H9 (cell line): ENCODE results near the gene ZNF106. TPM values are rescaled to one million over a fixed set of nuclear protein-coding genes. Genes with fewer than 3 reads are reported as not detected.

Experiments used
- DNase-seq: peaks from one replicate; pipeline ENCODE4 v3.0.0-alpha.2; 2017
- H2AFZ ChIP-seq: one replicate; pipeline ENCODE4 v1.6.1; 2013; ENCODE audit warnings: mild to moderate bottlenecking, low read length, control low read depth, moderate library complexity
- H2AK5ac ChIP-seq: 2 replicates; pipeline ENCODE4 v1.6.1; 2013; ENCODE audit warnings: low read length, control low read depth, mixed read lengths; ENCODE audit not compliant: insufficient read length
- H2BK120ac ChIP-seq: one replicate; pipeline ENCODE4 v1.6.1; 2013; ENCODE audit warnings: low read depth, mild to moderate bottlenecking, low read length, control low read depth, inconsistent platforms; ENCODE audit not compliant: poor library complexity, severe bottlenecking
- H2BK12ac ChIP-seq: 2 replicates; pipeline ENCODE4 v1.6.1; 2013; ENCODE audit warnings: low read length, control low read depth, mixed read lengths, low read depth; ENCODE audit not compliant: insufficient read length
- H2BK15ac ChIP-seq: 2 replicates; pipeline ENCODE4 v1.6.1; 2013; ENCODE audit warnings: low read depth, low read length, control low read depth
- H2BK20ac ChIP-seq: one replicate; pipeline ENCODE4 v1.6.1; 2013; ENCODE audit warnings: low read depth, mild to moderate bottlenecking, low read length, control low read depth, inconsistent platforms; ENCODE audit not compliant: poor library complexity, severe bottlenecking
- H2BK5ac ChIP-seq: 2 replicates; pipeline ENCODE4 v1.6.1; 2013; ENCODE audit warnings: low read length, control low read depth, mixed read lengths; ENCODE audit not compliant: insufficient read length
- H3K14ac ChIP-seq: 2 replicates; pipeline ENCODE4 v1.6.1; 2013; ENCODE audit warnings: low read length, control low read depth; ENCODE audit not compliant: insufficient read depth
- H3K18ac ChIP-seq: 2 replicates; pipeline ENCODE4 v1.6.1; 2013; ENCODE audit warnings: low read depth, mild to moderate bottlenecking, mixed read lengths, low read length, control low read depth; ENCODE audit not compliant: insufficient read length
- H3K23ac ChIP-seq: 2 replicates; pipeline ENCODE4 v1.6.1; 2013; ENCODE audit warnings: low read length, control low read depth, mixed read lengths, low read depth; ENCODE audit not compliant: insufficient read length
- H3K23me2 ChIP-seq: 2 replicates; pipeline ENCODE4 v1.6.1; 2013; ENCODE audit warnings: low read depth, mild to moderate bottlenecking, mixed read lengths, low read length, control low read depth; ENCODE audit not compliant: insufficient read length, poor library complexity, severe bottlenecking
- H3K27ac ChIP-seq: 2 replicates; pipeline ENCODE4 v1.5.1; 2013; ENCODE audit warnings: low read length, control low read depth, mixed read lengths, low read depth; ENCODE audit not compliant: insufficient read length
- H3K27me3 ChIP-seq: 2 replicates; pipeline ENCODE4 v1.6.1; 2013; ENCODE audit warnings: low read length, control low read depth, inconsistent platforms; ENCODE audit not compliant: insufficient read depth
- H3K4ac ChIP-seq: 2 replicates; pipeline ENCODE4 v1.6.1; 2013; ENCODE audit warnings: low read depth, mild to moderate bottlenecking, control low read depth, inconsistent platforms, low read length, moderate library complexity
- H3K4me1 ChIP-seq: 2 replicates; pipeline ENCODE4 v1.6.1; 2013; ENCODE audit warnings: low read length, control low read depth, inconsistent platforms; ENCODE audit not compliant: insufficient read depth
- H3K4me2 ChIP-seq: 2 replicates; pipeline ENCODE4 v1.6.1; 2013; ENCODE audit warnings: low read length, control low read depth, mixed read lengths; ENCODE audit not compliant: insufficient read length, insufficient read depth
- H3K56ac ChIP-seq: 2 replicates; pipeline ENCODE4 v1.6.1; 2013; ENCODE audit warnings: low read depth, mild to moderate bottlenecking, mixed read lengths, low read length, control low read depth; ENCODE audit not compliant: insufficient read length
- H3K79me1 ChIP-seq: 2 replicates; pipeline ENCODE4 v1.6.1; 2013; ENCODE audit warnings: low read depth, mild to moderate bottlenecking, moderate library complexity, low read length, control low read depth, inconsistent platforms; ENCODE audit not compliant: insufficient read depth, poor library complexity, severe bottlenecking
- H3K79me2 ChIP-seq: 2 replicates; pipeline ENCODE4 v1.6.1; 2013; ENCODE audit warnings: low read length, control low read depth, inconsistent platforms; ENCODE audit not compliant: insufficient read depth
- H3K9ac ChIP-seq: 2 replicates; pipeline ENCODE4 v1.6.1; 2013; ENCODE audit warnings: low read length, control low read depth, mixed read lengths; ENCODE audit not compliant: insufficient read length; ENCODE audit errors: extremely low read depth
- H3K9me3 ChIP-seq: one replicate; pipeline ENCODE4 v1.6.1; 2013; ENCODE audit warnings: low read depth, low read length, inconsistent platforms; ENCODE audit not compliant: control insufficient read depth
- H3T11ph ChIP-seq: one replicate; pipeline ENCODE4 v1.6.1; 2013; ENCODE audit warnings: mild to moderate bottlenecking, low read length, control low read depth, inconsistent platforms
- H4K20me1 ChIP-seq: one replicate; pipeline ENCODE4 v1.6.1; 2013; ENCODE audit not compliant: control insufficient read depth, insufficient read length, insufficient read depth
- H4K5ac ChIP-seq: 2 replicates; pipeline ENCODE4 v1.6.1; 2013; ENCODE audit warnings: low read depth, mild to moderate bottlenecking, mixed read lengths, low read length, control low read depth; ENCODE audit not compliant: insufficient read length
- H4K8ac ChIP-seq: replicated peaks from 2 replicates; pipeline ENCODE4 v1.6.1; 2013; ENCODE audit warnings: low read length, control low read depth, mixed read lengths, low read depth; ENCODE audit not compliant: insufficient read length
- H4K91ac ChIP-seq: 2 replicates; pipeline ENCODE4 v1.6.1; 2013; ENCODE audit warnings: low read depth, mild to moderate bottlenecking, moderate library complexity, mixed read lengths, low read length, control low read depth; ENCODE audit not compliant: insufficient read length
- H3K27ac Mint-ChIP-seq, 3 experiments: 2 replicates in 2 of 3; 3 replicates in 1 of 3; pipeline ENCODE4 v1.8.0; 2020 to 2021; ENCODE audit warnings: mixed read lengths in 3 of 3, mild to moderate bottlenecking in 1 of 3, moderate library complexity in 1 of 3
- H3K27me3 Mint-ChIP-seq: 2 replicates; pipeline ENCODE4 v1.8.0; 2021; ENCODE audit warnings: low read depth, mild to moderate bottlenecking, moderate library complexity, mixed read lengths
- H3K36me3 Mint-ChIP-seq, 3 experiments: 2 replicates in 2 of 3; 3 replicates in 1 of 3; pipeline ENCODE4 v1.8.0; 2020 to 2021; ENCODE audit warnings: low read depth in 3 of 3, mixed read lengths in 3 of 3; ENCODE audit not compliant: insufficient read depth in 1 of 3
- H3K4me1 Mint-ChIP-seq, 2 experiments: 2 replicates each; pipeline ENCODE4 v1.8.0; 2020; ENCODE audit warnings: mixed read lengths in 2 of 2
- H3K4me3 Mint-ChIP-seq, 2 experiments: 2 replicates in 1 of 2; 3 replicates in 1 of 2; pipeline ENCODE4 v1.8.0; 2020 to 2021; ENCODE audit warnings: mild to moderate bottlenecking in 2 of 2, mixed read lengths in 2 of 2, moderate library complexity in 1 of 2
- H3K9me3 Mint-ChIP-seq, 2 experiments: 2 replicates in 1 of 2; 3 replicates in 1 of 2; pipeline ENCODE4 v1.8.0; 2020; ENCODE audit warnings: mild to moderate bottlenecking in 2 of 2, mixed read lengths in 2 of 2, moderate library complexity in 1 of 2
- CTCF ChIP-seq: fragments of 200-600 bp; sonication (generic); conservative IDR thresholded peaks from 3 replicates; pipeline ENCODE4 v1.8.0; 2021; ENCODE audit warnings: antibody characterized with exemption, mild to moderate bottlenecking
- WGBS: extraction: QIAGEN DNeasy Blood & Tissue Kit; methylation state at CpG from one replicate; pipeline ENCODE4 v1.1.7; 2013; ENCODE audit warnings: missing lambda C conversion rate, low lambda C conversion rate, mixed read lengths; ENCODE audit not compliant: insufficient read length; ENCODE audit errors: extremely low coverage; 5-methylcytosine and 5-hydroxymethylcytosine counted together
- long read RNA-seq: library from polyadenylated mRNA; unstranded; transcript quantifications from one replicate; pipeline ENCODE4 v2.0.0, GENCODE V29; 2020
- total RNA-seq: library from RNA; stranded (reverse); gene quantifications from 2 replicates; pipeline ENCODE4 v1.2.1, GENCODE V29; 2021

Gene ZNF106
- total RNA-seq: 50.8 and 55.0 TPM in 2 replicates
- long read RNA-seq, partial matches to known transcripts: 190 of 211 reads
- long read RNA-seq, other reads (novel, unspliced or antisense): 21 of 211 reads

DNA sequence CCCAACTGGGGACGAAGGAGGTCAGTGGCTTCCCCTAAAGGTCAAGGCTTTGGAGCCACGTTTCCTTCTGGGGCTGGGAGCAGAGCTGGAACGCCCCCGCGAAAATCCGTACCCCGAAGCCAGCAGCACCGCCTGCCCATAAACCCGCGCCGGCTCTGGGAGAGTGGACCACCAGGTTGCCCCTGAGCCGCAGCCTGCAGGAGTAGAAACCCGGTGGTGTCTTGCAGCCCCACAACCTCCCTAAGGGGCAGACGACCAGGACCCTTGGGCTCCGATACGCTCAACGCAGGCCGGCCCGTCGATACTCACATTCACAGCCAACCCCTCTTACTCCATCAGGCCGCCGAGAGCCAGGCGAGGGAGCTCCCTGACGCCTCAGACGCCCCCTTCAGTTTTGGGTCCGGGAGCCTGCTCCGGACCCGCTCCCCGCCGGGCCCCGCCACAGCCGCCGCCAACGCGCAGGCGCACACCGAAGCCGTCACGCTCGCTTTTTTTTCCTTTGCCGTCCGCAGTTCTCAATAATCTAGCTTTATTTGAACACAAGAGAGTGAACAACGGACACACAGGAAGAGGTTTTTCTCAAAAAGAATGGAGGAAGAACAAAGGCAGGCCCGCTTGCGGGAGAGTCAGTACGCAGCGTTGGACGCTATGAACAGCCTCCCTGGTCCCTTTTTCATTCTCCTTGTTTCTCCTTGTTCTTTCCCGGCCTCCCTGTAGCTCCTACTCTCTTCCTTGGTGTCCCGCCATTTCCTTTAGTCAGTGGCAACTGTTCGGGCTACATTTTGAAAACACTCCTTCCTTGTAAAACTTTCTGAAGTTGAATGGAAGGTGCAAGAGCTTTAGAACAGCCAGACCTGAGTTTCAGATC lies at the start of gene ZNF106:
Gene ZNF106 (minus strand): TSS at position 471 of the 868 bp plus-strand sequence. CDS start 18,852 bp downstream, outside the sequence.
- Histone ChIP-seq H3T11ph (peak within 1 kb of the TSS; percentile 78), H2BK5ac (no peak within 1 kb of the TSS), H3K23ac (no peak within 1 kb of the TSS), H4K5ac (peak within 1 kb of the TSS; percentile 96), H2BK20ac (no peak within 1 kb of the TSS), H3K27ac (peak within 1 kb of the TSS; percentile 72), H3K9ac (peak within 1 kb of the TSS; percentile 95), H3K4me2 (peak within 1 kb of the TSS; percentile 91), H3K79me2 (peaks cover 2% of the 10 kb centered on the region; the same call in 1 of the 2 replicates), H2BK15ac (no peak within 1 kb of the TSS), H3K23me2 (peaks cover 13% of the 10 kb centered on the region), H4K91ac (no peak within 1 kb of the TSS), H3K56ac (no peak within 1 kb of the TSS), H3K79me1 (peaks cover 2% of the 10 kb centered on the region), H2BK12ac (peak within 1 kb of the TSS; percentile 58), H4K8ac (no peak within 1 kb of the TSS), H3K4me1 (0 out of 2 replicates have a peak, but pooled peaks cover 3% of the 10 kb centered on the region), H2BK120ac (peak within 1 kb of the TSS; percentile 99), H4K20me1 (no peaks in the 10 kb centered on the region), H2AFZ (peak within 1 kb of the TSS; percentile 63), H2AK5ac (no peak within 1 kb of the TSS), H3K18ac (peak within 1 kb of the TSS; percentile 96), H3K14ac (peak within 1 kb of the TSS; percentile 97; the same call in 1 of the 2 replicates), H3K4ac (no peak within 1 kb of the TSS; the same call in 1 of the 2 replicates), H3K27me3 (no peaks in the 10 kb centered on the region), H3K9me3 (no peaks in the 10 kb centered on the region)
- DNase-seq: peak; percentile 94
- Mint-ChIP-seq H3K9me3 (no peaks in the 10 kb centered on the region; a peak in 1 of 5 replicates), H3K4me1 (peaks cover 8 to 13% of the 10 kb centered on the region in 2 experiments), H3K36me3 (peaks cover 0 to 2% (median 0%) of the 10 kb centered on the region in 3 experiments; a peak in 2 of 7 replicates), H3K27ac (peak within 1 kb of the TSS; percentile 98 to 99 (median 99)), H3K27me3 (no peaks in the 10 kb centered on the region), H3K4me3 (peak within 1 kb of the TSS; percentile 95 to 98)
- no CpG with 5 or more reads among the region's 51 CpGs for WGBS
- TF ChIP-seq CTCF: peak; percentile 40; the same call in 2 of the 3 replicates
